Measurements from ENCODE around the gene CADM4.

GRCh38 chr19:43656436-43656835 is 16.8 kb upstream of the CADM4 start:
- TF ChIP-seq GATA2 (IDR thresholded peaks at IDR 0.05; ENCODE audit: low read depth, low read length) = no peak
- no peak for TF ChIP-seq GATA3 (IDR thresholded peaks at IDR 0.05; ENCODE audit: low read depth, low read length)

Measured in SH-SY5Y (cell line).